HG02588 (cell line): ENCODE results near the gene MAP7D3.
"Not testable (repeated sequence)": the region's sequence is repeated elsewhere in the genome, so short reads cannot be mapped to it uniquely, and the experiment has no call there.

Experiments used
- ATAC-seq: cut with Tn5 transposase; IDR thresholded peaks from one replicate; pipeline ENCODE4 v1.9.1; 2021; ENCODE audit warnings: mild to moderate bottlenecking, moderate library complexity; ENCODE audit not compliant: unreplicated experiment

Gene MAP7D3

DNA sequence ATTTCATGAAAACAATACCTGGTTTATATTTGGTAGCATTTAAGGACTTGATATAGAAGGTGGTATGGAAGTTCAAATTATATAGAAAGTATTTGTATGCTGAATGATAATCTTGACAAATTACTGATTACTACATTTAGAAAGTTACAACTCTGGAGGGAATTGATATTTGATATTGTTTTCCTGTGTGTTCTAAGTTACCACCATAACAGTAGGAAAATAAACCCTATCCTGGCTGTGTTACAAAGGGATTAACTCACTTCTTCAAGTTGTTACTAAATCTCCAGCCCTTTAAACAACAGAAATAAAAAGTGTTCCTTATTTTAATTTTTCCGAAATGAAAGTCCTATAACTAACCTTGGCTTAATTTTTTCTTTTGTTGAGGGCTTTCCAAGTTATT lies 67.3 kb downstream of the MAP7D3 start:
- ATAC-seq = no peak

GRCh38 chrX:136183172-136183571 lies 68.0 kb downstream of the MAP7D3 start:
- ATAC-seq = no peak

GRCh38 chrX:136182414-136182813 lies 68.8 kb downstream of the MAP7D3 start:
- ATAC-seq = no peak

DNA sequence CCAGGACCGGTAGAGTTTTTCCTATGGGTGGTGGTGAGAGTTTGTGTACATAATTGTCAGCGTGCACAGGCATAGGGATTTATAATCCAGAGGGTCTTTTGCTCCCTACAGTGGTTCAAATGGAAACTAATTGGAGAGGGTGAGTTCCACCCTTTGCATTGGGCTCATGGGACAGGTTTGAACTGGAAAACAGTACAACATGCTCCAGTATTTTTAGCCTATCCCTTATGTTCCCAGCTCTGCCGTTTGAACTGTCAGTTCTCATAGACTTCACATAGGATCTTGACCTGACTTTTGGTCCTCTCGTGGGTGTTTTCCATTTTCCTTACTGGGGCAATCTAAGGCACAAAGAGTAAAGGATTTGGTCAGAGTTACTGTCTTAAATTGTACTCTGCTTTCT lies 72.1 kb downstream of the MAP7D3 start:
- no peak for ATAC-seq

GRCh38 chrX:136176399-136176825 lies 74.8 kb downstream of the MAP7D3 start:
- no peak for ATAC-seq

- no peak for ATAC-seq
Measured at GRCh38 chrX:136171420-136171819, 79.8 kb downstream of the MAP7D3 start.

DNA sequence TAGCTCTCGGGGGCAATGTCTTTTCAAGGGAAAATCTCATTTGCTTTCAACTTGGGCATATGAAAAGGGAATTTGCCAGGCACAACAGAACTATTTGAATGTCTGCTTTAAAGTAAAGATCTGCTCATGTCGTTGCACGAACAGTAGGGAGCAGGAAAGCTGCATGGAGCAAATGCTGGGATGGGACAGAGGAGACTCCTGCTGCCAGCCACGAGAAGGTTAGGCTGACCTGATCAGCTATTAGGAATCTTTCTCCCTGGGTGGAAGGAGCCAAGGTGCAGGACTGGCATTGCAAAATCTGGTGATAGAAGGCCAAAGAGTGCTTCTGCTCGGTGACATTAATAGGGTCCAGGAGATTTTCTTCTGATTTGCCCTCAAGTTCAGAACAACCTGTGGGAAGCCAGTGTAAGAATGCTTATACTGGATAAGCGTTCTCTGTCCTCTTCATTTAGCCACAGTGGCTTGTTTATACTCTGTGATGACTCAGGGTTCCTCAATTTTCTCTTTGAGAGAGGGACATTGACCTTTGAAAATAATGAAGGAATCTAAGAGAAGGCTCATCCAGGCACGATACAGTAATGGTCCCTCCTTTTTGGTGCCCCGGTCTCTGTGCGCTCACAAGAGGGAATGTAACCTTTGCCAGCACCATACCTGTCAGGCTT lies 80.9 kb downstream of the MAP7D3 start:
- ATAC-seq = no peak

DNA sequence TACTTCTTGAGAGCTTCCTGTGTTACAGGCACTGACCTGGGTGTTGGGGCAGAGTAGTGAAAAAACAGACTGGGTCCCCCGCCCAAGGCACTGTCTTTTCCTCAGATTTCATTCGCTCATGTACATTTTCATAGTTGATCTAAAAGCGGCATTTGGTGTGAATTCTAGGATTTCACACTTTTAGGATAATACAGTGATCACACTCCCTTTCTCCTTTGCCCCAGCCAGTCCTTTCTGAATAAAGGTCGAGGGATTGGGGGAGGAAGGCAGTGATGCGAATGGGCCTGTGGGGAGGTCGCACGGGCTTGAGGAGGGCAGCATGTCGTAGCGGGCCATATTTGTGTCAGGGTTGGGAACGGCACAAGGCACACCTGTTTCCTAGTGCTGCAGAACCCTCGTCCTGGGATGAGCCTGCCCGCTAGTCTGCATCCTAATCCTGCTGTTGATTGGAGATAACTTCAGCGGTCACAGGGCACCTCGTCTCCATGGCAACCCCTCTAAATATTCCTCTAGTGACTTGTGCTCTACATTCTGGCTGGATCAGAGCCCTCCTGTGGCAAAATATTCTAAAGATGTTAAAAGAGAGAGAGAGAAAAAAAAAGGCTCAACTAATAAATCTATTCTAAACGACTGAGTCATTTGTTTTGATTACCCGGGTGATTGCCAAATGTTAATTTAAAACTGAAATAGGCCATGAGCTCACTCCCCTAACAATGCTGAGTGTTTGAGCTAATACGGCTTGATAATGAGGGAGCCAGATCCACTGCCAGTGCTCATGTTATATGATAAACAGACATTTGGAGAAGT lies 82.1 kb downstream of the MAP7D3 start:
- no peak for ATAC-seq

- ATAC-seq = not testable (repeated sequence)
Measured at GRCh38 chrX:136167989-136168388, 83.2 kb downstream of the MAP7D3 start.

DNA sequence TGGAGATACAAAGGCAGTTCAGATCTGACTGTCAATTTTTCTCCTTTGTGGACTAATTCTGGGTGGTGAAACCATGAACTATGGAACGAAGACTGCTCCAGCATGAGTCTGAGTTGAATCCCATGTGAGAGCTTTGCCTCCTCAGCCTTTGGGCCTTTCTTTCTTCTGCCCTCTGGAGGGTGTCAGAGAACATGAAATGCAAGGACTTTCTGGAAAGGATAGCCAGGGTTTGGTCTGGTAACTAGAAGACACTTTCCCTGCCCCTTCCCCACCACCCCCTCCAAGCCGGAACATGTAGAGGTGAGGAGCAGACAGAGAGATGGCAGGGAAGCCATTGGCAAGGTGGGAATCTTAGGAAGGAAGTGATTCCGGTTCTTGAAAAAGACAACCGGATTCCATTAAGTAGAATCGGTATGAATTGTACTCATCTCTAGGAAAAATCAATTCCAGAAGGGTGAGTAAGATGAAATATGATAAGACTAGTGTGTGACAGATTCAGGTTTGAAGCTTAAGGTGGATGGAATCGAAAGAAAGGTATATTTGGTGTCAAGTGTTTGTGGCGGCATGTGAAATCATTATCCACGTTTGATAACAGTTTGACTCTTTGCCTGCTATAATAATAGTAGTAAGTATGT lies 84.9 kb downstream of the MAP7D3 start:
- ATAC-seq = no peak

- ATAC-seq = no peak
Measured at GRCh38 chrX:136165406-136165805, 85.8 kb downstream of the MAP7D3 start.

- no peak for ATAC-seq
Measured at GRCh38 chrX:136163689-136164088, 87.5 kb downstream of the MAP7D3 start.
